GM12873 (cell line): ENCODE measurements around the gene ACSF3.

Experiments used
- TF ChIP-seq, protein P1 (sequence below): IDR thresholded peaks from 2 replicates; pipeline ENCODE4 v1.5.1; 2012; ENCODE audit warnings: low read depth, mild to moderate bottlenecking, moderate library complexity, low read length, control low read depth; ENCODE audit not compliant: insufficient read depth; ENCODE audit errors: missing control alignments

The ACSF3 gene

DNA sequence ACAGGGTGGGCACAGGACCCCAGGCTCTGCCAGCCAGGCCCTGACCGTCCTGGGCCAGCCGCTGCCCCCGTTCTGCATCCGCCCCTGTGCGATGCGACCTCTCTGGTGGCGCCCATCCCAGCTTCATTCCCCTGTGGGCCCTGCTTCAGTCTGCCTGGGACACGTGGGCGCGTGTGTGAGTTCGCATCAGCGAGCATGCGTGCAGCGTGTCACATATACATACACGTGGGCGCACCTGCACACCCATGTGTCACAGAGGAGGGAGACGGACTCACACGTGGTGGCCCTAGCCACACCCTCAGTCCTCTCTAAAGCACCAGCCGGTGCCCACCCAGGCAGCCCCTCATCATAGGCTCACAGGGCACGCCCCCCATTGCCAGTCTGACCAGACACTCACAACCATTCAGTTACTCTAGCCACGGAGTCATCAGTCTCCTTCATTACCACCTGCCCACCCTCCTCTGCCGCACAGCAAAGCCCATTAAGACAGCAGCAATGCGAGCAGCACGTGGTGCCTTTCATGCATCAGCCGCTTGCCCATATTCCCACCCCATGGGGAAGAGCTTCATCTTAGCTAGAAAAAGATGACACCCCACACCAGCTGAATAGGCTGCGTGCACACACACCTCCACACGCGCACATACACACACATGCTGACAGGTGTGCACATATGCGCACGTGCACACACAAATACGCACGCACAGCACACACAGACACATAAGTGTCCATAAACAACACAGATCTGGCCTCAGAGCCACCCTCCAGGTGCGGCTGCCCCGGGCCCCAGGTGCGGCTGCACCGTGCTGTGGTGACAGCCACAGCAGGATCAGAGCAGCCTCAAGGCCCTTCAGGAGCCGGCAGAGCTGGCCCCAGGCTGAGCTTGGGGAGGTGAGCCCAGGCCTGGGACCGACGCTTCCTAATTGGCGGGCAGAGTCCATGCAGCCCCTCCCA, 68.4 kb downstream of the ACSF3 start:
- TF ChIP-seq, protein P1, sequence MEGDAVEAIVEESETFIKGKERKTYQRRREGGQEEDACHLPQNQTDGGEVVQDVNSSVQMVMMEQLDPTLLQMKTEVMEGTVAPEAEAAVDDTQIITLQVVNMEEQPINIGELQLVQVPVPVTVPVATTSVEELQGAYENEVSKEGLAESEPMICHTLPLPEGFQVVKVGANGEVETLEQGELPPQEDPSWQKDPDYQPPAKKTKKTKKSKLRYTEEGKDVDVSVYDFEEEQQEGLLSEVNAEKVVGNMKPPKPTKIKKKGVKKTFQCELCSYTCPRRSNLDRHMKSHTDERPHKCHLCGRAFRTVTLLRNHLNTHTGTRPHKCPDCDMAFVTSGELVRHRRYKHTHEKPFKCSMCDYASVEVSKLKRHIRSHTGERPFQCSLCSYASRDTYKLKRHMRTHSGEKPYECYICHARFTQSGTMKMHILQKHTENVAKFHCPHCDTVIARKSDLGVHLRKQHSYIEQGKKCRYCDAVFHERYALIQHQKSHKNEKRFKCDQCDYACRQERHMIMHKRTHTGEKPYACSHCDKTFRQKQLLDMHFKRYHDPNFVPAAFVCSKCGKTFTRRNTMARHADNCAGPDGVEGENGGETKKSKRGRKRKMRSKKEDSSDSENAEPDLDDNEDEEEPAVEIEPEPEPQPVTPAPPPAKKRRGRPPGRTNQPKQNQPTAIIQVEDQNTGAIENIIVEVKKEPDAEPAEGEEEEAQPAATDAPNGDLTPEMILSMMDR, result no peak

- TF ChIP-seq, protein P1, result no peak
These were observed 69.6 kb downstream of the ACSF3 start for GRCh38 chr16:89163297-89163696.

DNA sequence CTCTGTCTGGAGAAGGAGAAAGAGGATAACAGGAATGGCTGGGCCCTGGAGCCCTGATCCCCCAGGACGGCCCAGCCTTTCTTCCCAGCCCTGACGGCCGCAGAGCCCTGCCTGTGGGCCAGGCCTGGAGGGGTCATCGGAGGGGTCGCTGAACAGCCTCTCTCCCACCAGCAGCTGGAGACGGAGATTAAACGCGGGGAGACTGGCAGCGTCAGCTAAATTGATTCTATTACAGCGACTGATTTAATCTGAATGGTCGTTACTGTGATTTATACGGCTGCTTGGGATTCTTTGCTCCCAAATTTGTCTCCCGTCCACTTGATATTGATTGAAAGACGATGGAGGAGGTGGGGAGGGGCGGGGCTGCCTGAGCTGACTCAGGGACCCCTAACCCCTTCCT, 70.8 kb downstream of the ACSF3 start:
- TF ChIP-seq, protein P1, result no peak

GRCh38 chr16:89164847-89165680, 71.4 kb downstream of the ACSF3 start:
- TF ChIP-seq, protein P1, result no peak

- TF ChIP-seq, protein P1, result no peak
These were observed 73.2 kb downstream of the ACSF3 start for GRCh38 chr16:89166696-89167424.

GRCh38 chr16:89167425-89167941, 73.8 kb downstream of the ACSF3 start:
- TF ChIP-seq, protein P1, result peak; percentile 89
